HG03108 (cell line): ENCODE results near the gene NUP37.

Experiments
- ATAC-seq: cut with Tn5 transposase; IDR thresholded peaks from one replicate; pipeline ENCODE4 v1.9.1; 2021; ENCODE audit warnings: moderate library complexity; ENCODE audit not compliant: unreplicated experiment

Gene NUP37

DNA sequence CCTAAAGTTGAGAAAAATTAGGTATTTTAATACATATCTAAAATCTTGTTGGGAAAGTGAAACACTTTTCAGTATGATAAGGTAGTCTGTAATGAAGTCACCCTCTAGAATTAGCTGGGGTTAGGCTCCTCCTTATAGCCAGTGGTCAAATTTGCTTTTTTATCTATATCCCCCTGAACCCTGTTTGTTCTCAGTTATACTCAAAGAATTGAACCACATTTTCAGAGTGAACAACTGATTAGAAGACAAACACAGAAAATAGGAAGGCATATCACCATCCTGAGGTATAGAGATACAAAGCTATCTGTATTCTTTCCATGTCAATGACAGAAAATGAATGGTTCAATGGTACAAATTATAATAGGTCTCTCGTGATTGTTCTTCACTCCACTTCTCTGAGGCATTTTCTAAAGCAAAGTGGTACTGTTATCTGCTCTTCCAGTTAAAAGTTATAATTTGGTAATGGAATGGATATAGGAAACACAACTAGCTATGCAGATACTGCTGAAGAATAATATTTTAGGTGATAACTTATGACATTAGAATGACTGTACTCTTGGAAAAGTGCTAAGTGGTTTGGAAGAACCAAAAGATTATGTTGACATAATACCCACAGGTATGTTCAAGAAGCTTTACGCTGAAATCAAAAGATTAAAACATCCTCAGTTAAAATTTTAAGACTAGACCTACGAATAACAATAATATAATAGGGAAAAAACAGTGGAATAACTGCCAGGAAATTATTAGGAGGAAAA is 85.7 kb downstream of the NUP37 start:
- ATAC-seq: no peak

DNA sequence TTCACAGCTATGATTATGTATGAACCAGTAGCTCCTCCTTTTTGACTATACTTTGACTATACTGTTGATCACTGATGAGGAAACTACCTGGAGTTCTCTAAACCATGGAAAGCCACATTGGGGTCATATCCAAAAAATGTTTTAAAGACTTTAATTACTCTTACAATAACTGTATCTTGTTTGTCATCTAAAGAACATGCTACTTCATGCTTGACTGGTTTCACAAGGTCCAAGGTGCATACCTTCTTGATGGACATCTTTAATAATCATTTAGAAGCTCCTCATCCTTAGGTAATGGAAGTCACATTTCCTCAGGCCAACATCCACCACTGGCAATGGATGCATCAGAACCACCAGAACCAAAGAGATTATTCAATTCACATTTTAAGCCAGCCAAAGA is 88.1 kb downstream of the NUP37 start:
- no peak for ATAC-seq

GRCh38 chr12:102029141-102029540 is 90.8 kb downstream of the NUP37 start:
- ATAC-seq: no peak

- ATAC-seq: no peak
Observed at GRCh38 chr12:102026728-102027127, 93.2 kb downstream of the NUP37 start.

DNA sequence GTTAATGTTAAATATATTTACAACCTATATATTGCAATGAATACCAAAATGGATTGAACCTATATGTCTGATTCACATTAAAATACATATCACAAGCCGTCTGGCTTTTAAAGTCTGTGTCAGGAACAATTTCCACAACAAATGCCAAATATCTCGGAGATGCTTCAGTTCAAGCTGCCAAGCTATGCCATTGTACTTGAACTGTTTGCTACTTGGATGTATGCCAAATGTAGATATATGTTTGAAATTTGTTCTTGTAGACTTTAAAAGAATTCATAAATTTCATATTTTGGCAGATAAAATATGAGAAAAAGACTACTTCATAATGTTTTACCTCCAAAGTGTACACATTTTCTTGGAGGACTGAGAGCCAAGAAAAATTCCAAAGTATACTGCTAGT is 95.1 kb downstream of the NUP37 start:
- ATAC-seq: no peak

GRCh38 chr12:102023343-102023930 is 96.5 kb downstream of the NUP37 start:
- no peak for ATAC-seq
